MM.1S (cell line): ENCODE results near the gene CNTN6.
"Not testable (repeated sequence)": the region's sequence is repeated elsewhere in the genome, so short reads cannot be mapped to it uniquely, and the experiment has no call there.

Experiments used
- DNase-seq: peaks from one replicate; pipeline ENCODE4 v3.0.0-alpha.2; 2015
- H2AFZ ChIP-seq: fragments of 300-600 bp; sonication (generic); 2 replicates; pipeline ENCODE4 v1.6.0; 2016; ENCODE audit warnings: antibody characterized with exemption, low read length
- H3F3A ChIP-seq: fragments of 300-600 bp; sonication (generic); 2 replicates; pipeline ENCODE4 v1.6.1; 2016; ENCODE audit warnings: mild to moderate bottlenecking, antibody characterized with exemption, low read length, moderate library complexity, mixed read lengths; ENCODE audit not compliant: insufficient read depth
- H3K27ac ChIP-seq: fragments of 300-600 bp; sonication (generic); 2 replicates; pipeline ENCODE4 v1.5.1; 2016; ENCODE audit warnings: mild to moderate bottlenecking, low read length
- H3K27me3 ChIP-seq: fragments of 300-600 bp; sonication (generic); replicated peaks from 2 replicates; pipeline ENCODE4 v1.6.0; 2016; ENCODE audit warnings: low read length; ENCODE audit not compliant: insufficient read depth
- H3K36me3 ChIP-seq: fragments of 300-600 bp; sonication (generic); replicated peaks from 2 replicates; pipeline ENCODE4 v1.6.1; 2016; ENCODE audit warnings: mild to moderate bottlenecking, low read length, mixed read lengths; ENCODE audit not compliant: insufficient read depth
- H3K4me1 ChIP-seq: fragments of 300-600 bp; sonication (generic); 2 replicates; pipeline ENCODE4 v1.6.1; 2016; ENCODE audit warnings: low read length, mixed read lengths
- H3K4me2 ChIP-seq: fragments of 300-600 bp; sonication (generic); 2 replicates; pipeline ENCODE4 v1.6.0; 2016; ENCODE audit warnings: low read depth, low read length
- H3K4me3 ChIP-seq: fragments of 300-600 bp; sonication (generic); 2 replicates; pipeline ENCODE4 v1.5.1; 2016; ENCODE audit warnings: low read length, mixed read lengths
- H3K79me2 ChIP-seq: fragments of 300-600 bp; sonication (generic); 2 replicates; pipeline ENCODE4 v1.6.1; 2016; ENCODE audit warnings: mixed run types, low read length, mixed read lengths
- H3K9ac ChIP-seq: fragments of 300-600 bp; sonication (generic); 2 replicates; pipeline ENCODE4 v1.6.1; 2016; ENCODE audit warnings: low read length, mixed read lengths
- H3K9me2 ChIP-seq: fragments of 300-600 bp; sonication (generic); replicated peaks from 2 replicates; pipeline ENCODE4 v1.6.1; 2016; ENCODE audit warnings: mild to moderate bottlenecking, low read length, mixed read lengths; ENCODE audit not compliant: insufficient read depth
- H3K9me3 ChIP-seq: fragments of 300-600 bp; sonication (generic); replicated peaks from 2 replicates; pipeline ENCODE4 v1.6.1; 2016; ENCODE audit warnings: mild to moderate bottlenecking, low read length, mixed read lengths; ENCODE audit not compliant: insufficient read depth
- H4K20me1 ChIP-seq: fragments of 300-600 bp; sonication (generic); 2 replicates; pipeline ENCODE4 v1.6.1; 2016; ENCODE audit warnings: mild to moderate bottlenecking, low read length, moderate library complexity, mixed read lengths; ENCODE audit not compliant: insufficient read depth
- EZH2 ChIP-seq: fragments of 300-600 bp; sonication (generic); optimal IDR thresholded peaks from 2 replicates; pipeline ENCODE3; 2017; ENCODE audit warnings: low read depth, mild to moderate bottlenecking, antibody characterized with exemption, low read length, mixed read lengths
- EZH2phosphoT487 ChIP-seq: fragments of 300-600 bp; sonication (generic); IDR thresholded peaks from 2 replicates; pipeline ENCODE4 v1.6.1; 2018; ENCODE audit warnings: antibody characterized with exemption, low read length
- TF ChIP-seq, protein P1 (sequence below): fragments of 300-600 bp; sonication (generic); IDR thresholded peaks from 2 replicates; pipeline ENCODE4 v1.5.1; 2016; ENCODE audit warnings: antibody characterized with exemption, low read length, mixed read lengths

The CNTN6 gene

GRCh38 chr3:1381647-1382036, 288.8 kb downstream of the CNTN6 start:
- no peak overlapping the region for H3K4me3 ChIP-seq
- no peak overlapping the region for H3K27ac ChIP-seq
- H3F3A ChIP-seq, result no peaks in the 10 kb centered on the region
- no peak overlapping the region for H3K9ac ChIP-seq
- no peak overlapping the region for H3K4me2 ChIP-seq
- H3K9me2 ChIP-seq, result no peaks in the 10 kb centered on the region
- H3K27me3 ChIP-seq, result no peaks in the 10 kb centered on the region
- H3K9me3 ChIP-seq, result no peaks in the 10 kb centered on the region
- H2AFZ ChIP-seq, result no peak overlapping the region
- no peaks in the 10 kb centered on the region for H4K20me1 ChIP-seq
- no peak for TF ChIP-seq EZH2phosphoT487
- TF ChIP-seq EZH2, result no peak
- TF ChIP-seq, protein P1, sequence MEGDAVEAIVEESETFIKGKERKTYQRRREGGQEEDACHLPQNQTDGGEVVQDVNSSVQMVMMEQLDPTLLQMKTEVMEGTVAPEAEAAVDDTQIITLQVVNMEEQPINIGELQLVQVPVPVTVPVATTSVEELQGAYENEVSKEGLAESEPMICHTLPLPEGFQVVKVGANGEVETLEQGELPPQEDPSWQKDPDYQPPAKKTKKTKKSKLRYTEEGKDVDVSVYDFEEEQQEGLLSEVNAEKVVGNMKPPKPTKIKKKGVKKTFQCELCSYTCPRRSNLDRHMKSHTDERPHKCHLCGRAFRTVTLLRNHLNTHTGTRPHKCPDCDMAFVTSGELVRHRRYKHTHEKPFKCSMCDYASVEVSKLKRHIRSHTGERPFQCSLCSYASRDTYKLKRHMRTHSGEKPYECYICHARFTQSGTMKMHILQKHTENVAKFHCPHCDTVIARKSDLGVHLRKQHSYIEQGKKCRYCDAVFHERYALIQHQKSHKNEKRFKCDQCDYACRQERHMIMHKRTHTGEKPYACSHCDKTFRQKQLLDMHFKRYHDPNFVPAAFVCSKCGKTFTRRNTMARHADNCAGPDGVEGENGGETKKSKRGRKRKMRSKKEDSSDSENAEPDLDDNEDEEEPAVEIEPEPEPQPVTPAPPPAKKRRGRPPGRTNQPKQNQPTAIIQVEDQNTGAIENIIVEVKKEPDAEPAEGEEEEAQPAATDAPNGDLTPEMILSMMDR, result no peak
- no peak for DNase-seq
- no peaks in the 10 kb centered on the region for H3K79me2 ChIP-seq
- no peaks in the 10 kb centered on the region for H3K36me3 ChIP-seq
- H3K4me1 ChIP-seq, result no peaks in the 10 kb centered on the region

DNA sequence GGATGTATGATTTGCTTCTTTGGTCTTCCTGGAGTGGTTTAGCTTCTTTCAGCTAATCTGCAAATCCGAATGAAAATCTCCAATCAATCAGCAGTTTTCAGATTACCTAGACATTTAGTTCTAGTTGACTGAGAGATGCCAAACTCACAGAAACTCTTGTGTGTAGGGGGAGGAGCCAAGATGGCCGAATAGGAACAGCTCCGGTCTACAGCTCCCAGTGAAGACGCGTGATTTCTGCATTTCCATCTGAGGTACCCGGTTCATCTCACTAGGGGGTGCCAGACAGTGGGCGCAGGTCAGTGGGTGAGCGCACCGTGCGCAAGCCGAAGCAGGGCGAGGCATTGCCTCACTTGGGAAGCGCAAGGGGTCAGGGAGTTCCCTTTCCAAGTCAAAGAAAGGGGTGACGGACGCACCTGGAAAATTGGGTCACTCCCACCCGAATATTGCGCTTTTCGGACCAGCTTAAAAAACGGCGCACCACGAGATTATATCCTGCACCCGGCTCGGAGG, 294.6 kb downstream of the CNTN6 start:
- not testable (repeated sequence) for H2AFZ ChIP-seq, H3K9me3 ChIP-seq, H3K27me3 ChIP-seq, H3K27ac ChIP-seq, H3K4me1 ChIP-seq, H3K9me2 ChIP-seq, H3F3A ChIP-seq, H3K79me2 ChIP-seq, H3K36me3 ChIP-seq, DNase-seq, H4K20me1 ChIP-seq, H3K4me3 ChIP-seq, H3K4me2 ChIP-seq, H3K9ac ChIP-seq

GRCh38 chr3:1394188-1394587, 301.4 kb downstream of the CNTN6 start:
- H3K9me3 ChIP-seq, result no peaks in the 10 kb centered on the region
- H3K79me2 ChIP-seq, result no peaks in the 10 kb centered on the region
- no peaks in the 10 kb centered on the region for H3K4me1 ChIP-seq
- H3F3A ChIP-seq, result no peaks in the 10 kb centered on the region
- H4K20me1 ChIP-seq, result no peaks in the 10 kb centered on the region
- no peak for TF ChIP-seq EZH2phosphoT487
- no peak for TF ChIP-seq EZH2
- TF ChIP-seq, protein P1, result no peak
- no peak overlapping the region for H2AFZ ChIP-seq
- H3K4me2 ChIP-seq, result no peak overlapping the region
- H3K9ac ChIP-seq, result no peak overlapping the region
- no peaks in the 10 kb centered on the region for H3K27me3 ChIP-seq
- DNase-seq, result no peak
- no peaks in the 10 kb centered on the region for H3K36me3 ChIP-seq
- H3K27ac ChIP-seq, result no peak overlapping the region
- no peak overlapping the region for H3K4me3 ChIP-seq
- H3K9me2 ChIP-seq, result no peaks in the 10 kb centered on the region

DNA sequence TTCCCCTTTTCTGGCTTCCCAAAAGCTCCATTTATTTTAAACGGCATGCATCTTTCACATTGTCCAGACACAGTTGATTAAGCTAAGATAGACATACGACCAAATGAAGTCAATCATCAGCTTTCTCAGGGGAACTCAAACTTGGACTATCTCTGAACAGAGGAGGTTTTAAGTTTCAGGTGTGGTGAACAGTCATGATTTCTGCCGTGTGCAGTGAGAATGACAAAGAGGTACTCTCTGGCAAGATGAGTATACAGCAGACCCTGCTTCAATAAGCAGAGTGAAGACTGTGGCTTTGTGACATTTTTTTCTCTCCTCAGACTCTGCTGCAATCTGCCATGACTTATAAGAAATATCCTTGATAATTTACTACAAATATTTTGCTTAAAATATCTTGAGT, 307.7 kb downstream of the CNTN6 start:
- Histone ChIP-seq H3F3A (no peaks in the 10 kb centered on the region), H3K4me1 (no peaks in the 10 kb centered on the region), H3K4me3 (no peak overlapping the region), H3K9ac (no peak overlapping the region), H3K36me3 (no peaks in the 10 kb centered on the region), H3K27ac (no peak overlapping the region), H3K27me3 (no peaks in the 10 kb centered on the region), H2AFZ (no peak overlapping the region), H3K9me2 (no peaks in the 10 kb centered on the region), H3K79me2 (no peaks in the 10 kb centered on the region), H4K20me1 (no peaks in the 10 kb centered on the region), H3K4me2 (no peak overlapping the region), H3K9me3 (no peaks in the 10 kb centered on the region)
- TF ChIP-seq, protein P1, result no peak
- no peak for TF ChIP-seq EZH2phosphoT487
- TF ChIP-seq EZH2, result no peak
- no peak for DNase-seq
